DMS53 treated with DMSO at 0.1 percent for 48 hours (cell line): ENCODE measurements around the gene EIF5.

Experiments used
- DNase-seq: peaks from one replicate; lab custom pipeline; 2025; ENCODE audit not compliant: unreplicated experiment; lab: John Stamatoyannopoulos, UW

The EIF5 gene

DNA sequence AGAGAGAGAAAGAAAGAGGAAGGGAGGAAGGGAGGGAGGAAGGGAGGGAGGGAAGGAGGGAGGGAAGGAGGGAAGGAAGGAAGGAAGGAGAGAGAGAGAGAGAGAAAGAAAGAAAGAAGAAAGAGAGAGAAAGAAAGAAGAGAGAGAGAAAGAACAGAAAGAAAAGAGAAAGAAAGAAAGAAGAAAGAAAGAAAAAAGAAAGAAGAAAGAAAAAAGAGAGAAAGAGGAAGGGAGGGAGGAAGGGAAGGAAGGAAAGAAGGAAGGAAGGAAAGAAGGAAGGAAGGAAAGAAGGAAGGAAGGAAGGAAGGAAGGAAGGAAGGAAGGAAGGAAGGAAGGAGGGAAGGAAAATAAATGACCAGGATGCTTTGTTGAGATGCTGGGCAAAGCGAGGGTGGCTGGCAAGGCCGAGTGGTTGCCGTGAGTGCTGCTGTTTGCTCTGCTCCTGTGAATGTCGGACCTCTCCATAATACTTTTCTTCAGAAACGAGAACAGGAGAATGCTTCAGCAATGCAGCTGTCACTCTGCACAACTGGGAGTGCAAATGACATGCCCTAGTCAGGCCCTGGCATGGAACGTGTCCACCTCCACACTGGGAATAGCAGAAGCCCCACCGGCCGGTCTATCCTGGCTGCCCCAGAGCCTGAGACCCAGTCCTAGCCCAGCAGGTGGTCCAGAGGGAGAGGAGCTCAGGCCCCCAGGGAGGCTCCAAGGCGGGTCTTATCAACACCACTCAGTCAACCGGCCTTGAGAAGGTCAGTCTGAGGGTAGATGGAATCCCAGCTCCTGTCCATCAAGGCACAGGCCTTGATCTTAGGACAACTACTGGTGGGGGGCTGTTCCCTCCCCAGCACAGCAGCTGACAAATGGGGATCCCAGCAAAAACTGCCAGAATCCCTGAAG is 25.1 kb upstream of the EIF5 start:
- DNase-seq, result no peak

DNA sequence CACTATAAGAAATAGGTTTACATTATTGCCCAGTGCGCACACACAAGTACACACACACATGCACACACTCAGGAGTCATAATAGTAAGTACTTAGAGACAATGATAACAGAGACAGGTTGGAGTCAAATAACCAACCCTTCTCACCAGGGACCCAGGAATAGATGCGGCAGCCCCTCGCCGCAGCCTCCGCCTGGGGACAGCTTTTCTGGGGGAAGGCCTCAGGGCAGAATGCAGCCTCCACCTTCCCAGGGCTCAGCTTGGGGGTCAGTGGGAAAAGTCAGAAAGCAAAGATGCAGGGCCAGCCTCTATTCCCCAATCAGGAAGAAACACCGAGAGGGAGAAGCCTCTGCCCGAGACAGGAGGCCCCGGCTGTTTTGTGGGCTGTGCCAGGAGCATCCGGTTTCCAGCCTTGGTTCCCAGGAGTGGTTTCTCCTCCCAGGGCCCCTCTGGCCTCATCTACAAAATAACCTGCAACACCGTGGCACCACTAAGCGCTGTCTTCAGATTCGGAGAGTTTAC is 23.4 kb upstream of the EIF5 start:
- no peak for DNase-seq

DNA sequence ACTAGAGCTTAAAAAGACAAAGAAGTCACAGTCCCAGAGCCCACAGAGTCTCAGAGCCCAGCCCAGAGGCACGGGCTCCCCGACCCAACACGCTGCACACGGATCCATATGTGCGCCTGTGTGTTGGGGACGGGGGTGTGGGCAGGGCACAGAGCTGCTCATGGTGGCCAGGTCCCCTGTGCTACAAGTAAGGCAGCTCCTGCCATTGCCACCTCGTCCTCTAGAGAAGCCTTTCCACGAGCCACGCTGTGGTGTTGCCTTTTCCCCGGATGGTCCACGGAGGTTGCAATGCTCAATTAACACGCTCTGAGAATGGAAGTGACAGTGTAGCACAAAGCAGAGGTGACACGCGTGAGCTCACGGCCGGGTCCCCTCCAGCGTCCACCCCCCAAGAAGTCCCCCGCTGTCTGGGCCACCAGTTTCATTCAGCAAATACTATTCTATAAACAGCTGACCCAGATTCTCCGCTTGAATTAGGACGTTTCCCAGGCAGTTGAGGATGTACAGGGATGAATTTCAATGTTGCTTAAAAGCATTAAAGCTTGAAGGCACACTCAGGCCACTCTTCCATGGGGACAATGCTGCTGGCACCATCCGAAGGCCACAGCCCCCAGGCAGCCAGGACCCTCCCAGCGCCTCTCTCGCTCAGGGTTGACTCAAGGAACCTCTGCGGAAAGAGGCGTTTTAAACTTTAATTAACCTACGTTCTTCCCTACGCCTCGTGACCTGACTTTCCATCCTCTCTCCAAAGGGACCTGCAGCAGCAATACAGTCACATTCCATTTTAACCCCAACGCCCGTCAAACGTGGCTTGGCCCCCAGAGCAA is 22.7 kb upstream of the EIF5 start:
- no peak for DNase-seq

DNA sequence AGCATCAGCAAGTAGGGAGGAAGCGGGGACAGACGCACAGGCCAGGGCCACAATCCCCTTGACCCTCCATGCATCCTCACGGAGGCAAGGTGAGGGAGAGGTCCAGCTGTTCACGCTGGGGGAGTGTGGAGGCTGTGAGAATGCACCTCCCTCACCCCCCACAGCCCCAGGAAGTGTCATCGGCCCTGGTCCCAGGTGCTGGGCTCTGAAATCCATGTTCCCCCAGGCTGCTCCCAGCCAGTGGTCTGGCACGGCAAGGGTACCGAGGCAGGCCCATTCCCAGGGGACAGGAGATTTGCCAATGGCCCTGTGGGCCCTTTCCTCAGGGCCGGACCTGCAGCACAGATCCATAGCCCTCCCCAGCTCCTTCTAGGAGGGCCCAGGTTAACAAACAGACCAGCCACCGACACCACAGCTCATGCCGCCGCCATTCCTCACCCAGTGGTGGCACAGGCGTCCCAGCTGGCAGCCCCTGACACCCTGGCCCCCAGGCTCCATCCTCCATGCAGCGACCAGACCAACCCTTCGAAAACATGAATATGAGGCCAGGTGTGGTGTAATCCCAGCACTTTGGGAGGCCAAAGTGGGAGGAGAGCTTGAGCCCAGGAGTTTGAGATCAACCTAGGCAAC is 21.9 kb upstream of the EIF5 start:
- no peak for DNase-seq

DNA sequence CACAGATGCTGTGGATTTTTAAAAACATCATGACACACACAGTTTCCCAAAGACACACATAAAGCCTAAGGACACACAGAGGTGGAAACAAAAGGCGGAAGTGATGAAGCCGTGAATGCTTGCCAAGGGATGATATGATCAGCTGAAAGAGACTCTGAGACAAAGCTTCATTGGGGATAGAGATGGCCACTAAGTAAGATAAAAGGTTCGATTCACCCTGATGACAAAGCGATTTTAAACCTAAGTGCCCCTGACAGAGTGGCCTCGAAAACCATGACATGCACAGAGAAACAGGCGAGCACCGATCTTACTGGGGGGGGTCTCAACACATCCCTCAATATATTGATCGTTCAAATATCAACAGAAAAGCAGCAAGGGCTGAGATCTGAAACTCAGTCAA is 20.3 kb upstream of the EIF5 start:
- no peak for DNase-seq

DNA sequence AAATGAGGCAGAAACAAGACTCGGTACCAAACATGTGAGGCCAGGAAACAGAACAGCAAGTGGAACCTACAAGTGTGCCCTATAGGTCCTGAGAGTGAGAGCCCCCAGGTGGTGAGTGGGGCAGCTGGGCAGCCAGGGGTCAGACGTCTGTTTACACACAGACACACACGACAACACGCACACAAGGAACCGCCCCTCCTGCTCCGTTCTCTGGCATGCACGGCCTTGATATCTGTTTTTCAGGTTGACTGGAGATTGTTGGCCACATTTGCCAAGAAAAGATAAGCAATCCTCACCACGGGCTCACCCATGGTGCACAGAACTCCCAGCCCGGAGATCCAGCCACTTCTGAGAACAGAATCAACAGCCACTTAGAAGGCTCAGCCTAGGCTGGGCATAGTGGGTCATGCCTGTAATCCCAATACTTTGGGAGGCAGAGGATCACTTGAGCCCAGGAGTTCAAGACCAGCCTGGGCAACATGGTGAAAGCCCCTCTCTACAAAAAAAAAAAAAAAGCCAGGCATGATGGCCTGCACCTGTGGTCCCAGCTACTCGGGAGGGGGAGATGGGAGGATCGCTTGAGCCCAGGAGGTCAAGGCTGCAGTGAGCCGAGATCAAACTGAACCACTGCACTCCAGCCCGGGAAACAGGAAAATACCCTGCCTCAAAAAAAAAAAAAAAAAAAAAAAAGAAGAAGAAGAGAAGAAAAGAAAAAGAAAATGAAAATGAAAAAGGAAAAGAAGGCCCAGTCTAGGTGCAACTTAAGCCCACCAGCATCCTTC is 19.4 kb upstream of the EIF5 start:
- DNase-seq, result no peak

DNA sequence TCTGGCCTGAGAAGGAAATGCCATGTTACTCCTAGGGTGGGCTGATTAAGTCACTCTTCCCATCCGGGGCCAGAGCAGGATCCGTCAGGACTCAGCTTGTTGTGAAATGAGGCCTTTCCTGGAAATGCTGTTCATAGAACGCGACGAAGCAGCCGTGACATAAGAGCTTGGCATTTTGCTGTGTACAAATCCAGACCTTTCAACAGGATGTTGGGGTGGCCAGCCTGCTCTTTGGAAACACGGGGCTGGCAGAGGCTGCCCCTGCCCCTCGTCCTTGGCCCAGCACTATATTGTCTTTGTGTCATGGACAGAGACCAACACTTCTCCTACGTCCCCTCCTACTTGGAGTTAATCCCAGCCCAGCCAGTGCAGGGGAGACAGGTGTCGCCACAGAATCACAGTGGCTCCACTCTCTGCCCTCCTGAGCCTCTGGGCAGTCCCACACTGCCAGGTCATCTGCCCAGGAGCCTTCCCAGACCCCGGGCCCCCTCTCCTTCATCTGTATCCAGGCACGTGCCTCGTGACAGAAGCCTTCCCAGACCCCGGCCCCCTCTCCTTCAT is 18.6 kb upstream of the EIF5 start:
- DNase-seq, result no peak

DNA sequence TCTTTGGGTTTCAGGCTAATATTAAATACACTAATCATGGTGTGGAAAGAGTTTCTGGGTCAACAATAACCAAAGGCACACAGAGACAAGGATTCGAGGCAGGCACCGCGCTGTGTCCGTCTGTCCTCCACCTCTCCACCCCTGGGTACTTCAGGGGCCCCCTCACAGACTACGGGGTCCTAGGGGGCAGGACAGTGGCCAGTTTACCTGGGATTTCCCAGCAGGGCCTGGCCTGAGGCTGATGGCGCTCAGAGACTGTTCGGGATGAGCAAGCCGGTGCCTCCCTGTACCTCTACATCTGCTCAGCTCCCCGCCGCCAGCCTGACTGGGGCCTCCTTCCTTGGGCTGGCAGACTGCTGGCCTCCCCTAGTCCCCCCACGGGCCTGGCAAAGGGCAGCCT is 18.1 kb upstream of the EIF5 start:
- DNase-seq, result no peak

DNA sequence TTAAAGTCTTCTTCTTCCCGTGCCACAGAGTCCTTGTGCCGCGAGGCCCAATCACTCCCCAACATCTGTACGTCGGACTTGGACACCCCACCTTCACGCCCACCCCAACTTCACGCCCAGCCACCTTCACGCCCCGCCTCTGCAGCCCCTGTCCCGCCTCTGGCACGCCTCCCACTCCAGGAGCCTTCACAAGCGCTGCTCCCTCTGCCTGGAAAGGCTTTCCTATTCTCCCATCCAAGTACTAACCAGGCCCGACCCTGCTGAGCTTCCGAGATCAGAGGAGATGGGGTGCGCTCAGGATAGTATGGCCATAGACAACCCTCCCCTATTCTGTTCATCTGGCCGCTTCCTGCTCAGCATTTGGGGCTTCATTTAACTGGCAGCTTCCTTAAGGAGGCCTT is 17.3 kb upstream of the EIF5 start:
- DNase-seq, result no peak

DNA sequence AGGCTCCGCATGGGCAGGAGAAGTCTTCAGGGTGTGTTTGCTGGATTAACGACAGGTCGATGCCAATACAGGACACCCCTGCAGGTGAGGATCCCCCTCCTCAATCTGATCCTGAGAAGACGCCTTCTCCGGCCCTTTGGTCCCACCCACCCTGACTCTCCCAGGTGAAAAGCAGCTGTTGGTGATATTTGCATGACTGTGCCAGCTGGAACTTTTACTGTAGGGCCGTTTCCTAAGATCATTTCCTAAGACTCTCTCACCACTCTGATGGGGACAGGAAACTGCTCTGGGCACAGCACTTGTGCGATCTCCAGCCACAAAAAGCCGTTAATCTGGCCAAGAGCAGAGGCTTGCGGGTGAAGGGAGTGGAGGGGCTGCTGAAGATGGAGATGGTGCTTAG is 16.8 kb upstream of the EIF5 start:
- no peak for DNase-seq

DNA sequence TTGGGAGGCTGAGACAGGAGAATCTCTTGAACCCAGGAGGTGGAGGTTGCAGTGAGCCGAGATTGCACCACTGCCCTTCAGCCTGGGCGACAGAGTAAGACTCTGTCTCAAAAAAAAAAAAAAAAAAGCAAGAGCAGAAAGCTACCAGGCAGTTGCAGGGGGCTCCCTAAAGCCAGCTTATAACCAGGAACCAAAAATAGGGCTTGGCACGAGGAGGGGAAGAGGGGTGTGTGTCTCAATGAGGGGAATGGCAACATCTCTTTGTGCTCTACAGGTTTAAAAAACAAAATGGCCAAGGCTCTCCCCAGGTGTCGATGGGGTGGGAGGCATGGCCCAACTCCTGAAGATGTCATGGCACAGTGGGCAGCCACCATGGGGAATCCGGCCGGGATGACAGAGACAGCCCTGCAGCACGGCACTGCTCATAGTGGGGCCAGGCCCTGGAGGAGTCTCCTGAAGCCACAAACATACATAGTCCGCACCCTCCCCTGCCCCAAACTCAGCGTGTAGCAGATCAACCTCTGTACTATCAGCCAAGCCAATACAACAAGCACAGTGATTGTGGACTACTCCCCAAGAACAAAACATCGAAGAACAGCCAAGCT is 16.0 kb upstream of the EIF5 start:
- no peak for DNase-seq

DNA sequence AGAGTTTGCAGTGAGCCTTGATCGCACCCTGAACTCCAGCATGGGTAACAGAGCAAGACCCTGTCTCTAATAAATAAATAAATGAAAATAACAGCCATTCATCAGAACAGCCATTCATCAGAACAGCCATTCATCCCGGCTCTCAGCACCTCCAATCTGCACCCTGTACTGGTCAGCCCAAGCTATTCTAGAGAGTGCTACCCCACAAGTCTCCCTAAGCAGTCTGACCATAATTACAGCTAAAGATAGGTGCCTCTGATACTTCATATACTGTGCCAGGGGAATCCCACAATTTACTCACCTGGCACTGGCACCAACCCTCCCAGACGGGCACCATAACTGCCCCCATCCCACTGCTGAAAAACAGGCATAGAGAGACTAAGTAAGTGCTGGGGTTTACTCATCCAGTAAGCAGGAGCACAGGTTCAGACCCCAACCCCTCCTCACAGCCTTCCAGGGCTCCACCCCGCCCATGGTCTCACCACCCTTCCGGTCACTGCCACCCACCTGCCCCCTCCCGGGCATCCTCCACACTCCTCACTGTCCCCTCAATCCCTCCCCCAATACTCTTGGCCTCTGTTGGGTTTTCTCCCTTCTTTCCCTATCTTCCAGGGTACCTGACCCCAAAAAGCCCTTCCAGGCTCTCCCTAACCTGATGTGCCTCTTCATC is 15.2 kb upstream of the EIF5 start:
- DNase-seq, result no peak

DNA sequence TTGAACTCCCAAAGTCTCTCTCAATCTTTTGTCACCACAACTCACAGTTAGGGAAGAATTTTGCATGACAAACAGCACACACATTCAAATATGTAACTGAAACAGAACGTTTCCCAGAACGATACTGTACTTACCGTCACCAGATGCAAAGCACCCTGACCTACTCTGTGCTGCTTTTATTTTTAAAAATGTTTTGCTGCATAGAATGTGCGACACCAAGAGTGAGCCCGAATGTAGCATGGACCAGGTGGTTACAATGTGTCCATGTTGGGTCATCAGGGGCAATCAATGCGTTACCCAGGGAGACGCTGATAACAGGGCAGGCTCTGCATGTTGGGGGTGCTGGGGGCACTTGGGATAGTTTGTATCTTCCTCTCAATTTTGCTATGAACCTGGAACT is 14.6 kb upstream of the EIF5 start:
- DNase-seq, result no peak

DNA sequence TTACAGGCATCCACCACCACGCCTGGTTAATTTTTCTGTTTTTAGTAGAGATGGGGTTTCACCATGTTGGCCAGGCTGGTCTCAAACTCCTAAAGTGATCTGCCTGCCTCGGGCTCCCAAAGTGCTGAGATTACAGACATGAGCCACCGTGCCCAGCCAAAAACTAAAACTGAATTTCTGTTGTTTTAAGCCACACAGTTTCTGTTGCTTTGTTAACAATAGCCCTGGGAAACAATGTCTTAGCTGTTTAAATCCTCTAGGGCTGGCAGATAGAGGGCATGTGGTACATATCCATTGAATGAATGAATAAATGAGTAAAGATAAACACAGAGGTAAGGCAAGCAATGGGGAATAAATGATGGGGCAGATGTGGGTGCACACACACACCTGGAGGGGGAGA is 8.0 kb upstream of the EIF5 start:
- no peak for DNase-seq

DNA sequence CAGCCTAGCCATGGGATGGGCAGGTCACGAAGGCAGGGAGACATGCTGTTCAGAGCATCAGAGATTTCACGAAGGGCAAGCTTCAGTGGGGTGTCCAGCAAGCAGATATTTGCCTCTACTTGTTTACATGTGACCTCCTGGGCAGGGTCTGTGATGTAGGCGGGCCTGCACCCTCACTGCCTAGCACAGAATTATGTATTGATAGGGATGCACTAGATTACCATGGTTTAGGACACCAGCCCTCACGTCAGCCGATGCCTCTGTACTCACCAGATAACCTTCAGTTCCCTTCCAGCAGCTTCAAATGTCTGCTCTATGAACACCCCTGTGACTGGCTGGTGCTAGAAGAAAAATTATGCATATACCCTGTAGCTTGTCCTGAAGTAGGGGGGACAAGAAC is 5.1 kb upstream of the EIF5 start:
- no peak for DNase-seq

DNA sequence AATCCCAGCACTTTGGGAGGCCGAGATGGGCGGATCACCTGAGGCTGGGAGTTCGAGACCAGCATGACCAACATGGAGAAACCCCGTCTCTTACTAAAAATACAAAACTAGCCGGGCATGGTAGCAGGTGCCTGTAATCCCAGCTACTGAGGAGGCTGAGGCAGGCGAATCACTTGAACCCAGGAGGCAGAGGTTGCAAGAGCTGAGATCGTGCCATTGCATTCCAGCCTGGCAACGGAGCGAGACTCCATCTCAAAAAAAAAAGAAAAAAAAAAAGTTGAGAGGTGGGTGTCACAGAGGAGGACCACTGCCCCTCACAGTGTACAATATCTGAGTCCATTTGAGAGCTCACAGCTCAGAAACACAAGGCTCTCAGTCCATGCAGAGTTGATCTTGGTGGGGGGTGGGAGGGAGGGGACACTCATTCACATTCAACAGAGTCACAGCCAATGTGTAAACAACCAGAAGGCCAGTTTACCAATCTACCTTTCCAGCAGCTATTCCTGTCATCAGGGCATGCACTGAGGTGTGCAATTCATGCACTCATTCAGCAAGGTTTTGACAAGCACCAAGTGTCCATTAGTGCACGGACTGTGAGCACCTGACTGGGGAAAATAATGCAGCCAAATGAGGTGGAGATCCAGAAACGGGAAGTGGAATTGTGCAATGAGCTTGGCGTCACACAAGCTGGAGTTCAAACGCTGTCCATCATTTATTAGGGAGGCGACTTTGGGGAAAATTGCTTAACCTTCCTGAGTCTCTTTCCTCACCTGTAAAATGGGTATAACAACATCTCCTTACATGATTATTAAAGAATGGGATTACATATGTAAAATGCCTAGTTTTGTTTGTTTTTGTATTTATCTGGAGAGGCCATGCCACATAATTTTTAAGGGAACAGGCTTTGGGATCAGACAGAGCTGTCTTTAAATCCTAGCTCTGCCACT is 4.4 kb upstream of the EIF5 start:
- DNase-seq, result no peak

DNA sequence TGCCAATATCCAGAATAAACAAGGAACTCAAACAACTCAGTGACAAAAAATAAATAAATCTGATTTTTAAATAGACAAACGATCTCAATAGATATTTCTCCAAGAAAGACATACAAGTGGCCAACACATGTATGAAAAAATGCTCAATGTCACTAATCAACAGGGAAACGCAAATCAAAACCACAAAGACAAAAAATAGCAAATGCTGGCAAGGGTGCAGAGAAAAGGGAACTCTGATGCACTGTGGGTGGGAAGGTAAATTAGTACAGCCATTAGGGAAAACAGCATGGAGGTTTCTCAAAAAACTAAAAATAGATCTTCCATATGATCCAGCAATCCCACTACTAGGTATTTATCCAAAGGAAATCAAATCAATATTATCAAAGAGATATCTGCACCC is 3.5 kb upstream of the EIF5 start:
- no peak for DNase-seq

DNA sequence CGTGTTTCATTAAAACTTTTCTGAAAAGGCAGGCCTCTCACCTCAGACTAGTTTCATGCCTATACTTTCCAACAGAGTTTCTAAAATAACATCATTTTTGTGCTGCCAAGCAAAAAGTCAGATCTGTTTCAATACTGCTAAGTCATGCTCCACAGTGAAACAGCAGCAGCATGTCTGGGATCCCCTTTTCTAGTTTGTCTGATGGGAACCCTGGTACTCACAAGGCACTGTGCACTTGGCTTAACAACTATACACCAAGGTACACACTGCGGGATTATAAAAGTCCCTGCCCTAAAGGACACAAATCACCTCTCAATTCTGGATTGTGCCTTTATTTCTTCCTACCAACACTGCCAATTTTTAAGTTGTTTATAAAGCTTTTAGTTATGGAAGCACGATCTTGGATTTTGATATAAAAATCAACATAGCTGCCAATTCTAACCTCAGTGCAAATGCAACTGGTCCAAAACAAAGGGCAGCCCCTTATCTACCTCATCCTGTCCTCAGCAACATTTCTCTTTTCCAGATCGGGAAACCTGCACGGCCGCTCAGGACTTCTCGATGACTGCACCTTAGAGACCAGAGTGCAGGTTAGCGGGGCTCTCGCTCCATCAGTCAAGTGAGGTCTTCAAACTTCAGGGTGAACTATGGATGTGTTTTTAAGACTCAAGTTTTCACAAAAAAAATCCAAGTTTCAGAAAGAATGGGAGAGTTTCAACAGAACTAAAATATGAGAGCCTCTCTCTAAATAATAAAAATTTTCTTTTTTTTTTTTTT is 1.7 kb upstream of the EIF5 start:
- DNase-seq, result no peak
